HEK293T (cell line): ENCODE measurements around the gene MICU2.

Experiments
- CTCF ChIA-PET: fragments of 350-600 bp; formaldehyde crosslinking; extraction: SDS; loops from one replicate; lab custom pipeline; 2021; ENCODE audit warnings: antibody characterized with exemption, inconsistent platforms; lab: Yijun Ruan, JAX
- POLR2A ChIA-PET: fragments of 350-600 bp; formaldehyde crosslinking; extraction: SDS; loops from one replicate; lab custom pipeline; 2020; ENCODE audit warnings: antibody characterized with exemption, inconsistent platforms; lab: Yijun Ruan, JAX
- DNase-seq: peaks from one replicate; pipeline ENCODE4 v3.0.0; 2012; ENCODE audit warnings: mixed read lengths; ENCODE audit errors: extremely low spot score
- ARNT ChIP-seq: fragments of 450-650 bp; IDR thresholded peaks from 2 replicates; pipeline ENCODE4 v1.6.1; 2017; ENCODE audit warnings: mild to moderate bottlenecking
- BHLHE40 ChIP-seq: fragments of 450-650 bp; IDR thresholded peaks from 2 replicates; pipeline ENCODE4 v1.6.1; 2016; ENCODE audit warnings: mild to moderate bottlenecking, moderate library complexity, borderline replicate concordance
- CTBP1 ChIP-seq: fragments of 450-650 bp; IDR thresholded peaks from 2 replicates; pipeline ENCODE4 v1.6.1; 2016; ENCODE audit warnings: borderline replicate concordance
- ELF4 ChIP-seq: fragments of 450-650 bp; IDR thresholded peaks from 2 replicates; pipeline ENCODE4 v1.6.1; 2017; ENCODE audit warnings: antibody characterized with exemption
- FOXA1 ChIP-seq: fragments of 450-650 bp; IDR thresholded peaks from 2 replicates; pipeline ENCODE4 v1.6.1; 2016; ENCODE audit warnings: mild to moderate bottlenecking
- FOXK2 ChIP-seq: fragments of 450-650 bp; IDR thresholded peaks from 2 replicates; pipeline ENCODE4 v1.6.1; 2016; ENCODE audit warnings: mild to moderate bottlenecking
- FOXM1 ChIP-seq: fragments of 450-650 bp; IDR thresholded peaks from 2 replicates; pipeline ENCODE4 v1.6.1; 2017; ENCODE audit warnings: mild to moderate bottlenecking, borderline replicate concordance
- HDGF ChIP-seq: fragments of 450-650 bp; IDR thresholded peaks from 2 replicates; pipeline ENCODE4 v1.6.1; 2017; ENCODE audit warnings: antibody characterized with exemption, borderline replicate concordance
- L3MBTL2 ChIP-seq: fragments of 450-650 bp; conservative IDR thresholded peaks from 2 replicates; pipeline ENCODE4 v1.6.1; 2016; ENCODE audit warnings: mild to moderate bottlenecking
- LEF1 ChIP-seq: fragments of 450-650 bp; IDR thresholded peaks from 2 replicates; pipeline ENCODE4 v1.6.1; 2017; ENCODE audit warnings: mild to moderate bottlenecking, borderline replicate concordance
- NFRKB ChIP-seq: fragments of 450-650 bp; IDR thresholded peaks from 2 replicates; pipeline ENCODE4 v1.6.1; 2016; ENCODE audit warnings: mild to moderate bottlenecking, moderate library complexity
- SP1 ChIP-seq: fragments of 450-650 bp; IDR thresholded peaks from 2 replicates; pipeline ENCODE4 v1.6.1; 2017
- SUZ12 ChIP-seq: fragments of 450-650 bp; IDR thresholded peaks from 2 replicates; pipeline ENCODE4 v1.6.1; 2016; ENCODE audit warnings: mild to moderate bottlenecking
- TARDBP ChIP-seq: fragments of 450-650 bp; IDR thresholded peaks from 2 replicates; pipeline ENCODE4 v1.6.1; 2016
- ZNF384 ChIP-seq: fragments of 450-650 bp; IDR thresholded peaks from 2 replicates; pipeline ENCODE4 v1.6.1; 2016
- TF ChIP-seq, protein P1 (sequence below): fragments of 450-650 bp; IDR thresholded peaks from 2 replicates; pipeline ENCODE4 v1.6.1; 2016

MICU2 gene

DNA sequence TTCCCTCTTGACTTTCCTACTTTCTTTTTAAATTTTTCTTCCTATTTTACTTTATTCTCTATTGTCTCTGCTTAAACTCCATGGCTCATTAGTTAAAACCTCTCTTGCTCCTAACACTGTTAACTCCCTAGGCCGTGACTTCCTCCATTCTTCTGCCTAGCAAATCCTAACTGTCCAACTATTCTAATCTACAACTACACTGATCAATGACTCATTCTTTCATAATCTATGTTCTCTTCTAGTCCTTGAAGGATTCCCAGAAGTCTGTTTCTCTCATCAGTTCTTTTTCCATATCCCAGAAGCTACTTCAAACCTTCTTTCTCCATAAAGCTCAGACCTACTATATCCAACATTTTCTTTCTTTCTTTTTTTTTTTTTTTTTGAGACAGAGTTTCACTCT, 66.9 kb downstream of the MICU2 start:
- ChIA-PET POLR2A (no interaction called here), CTCF (no interaction called here)
- TF ChIP-seq NFRKB = no peak
- no peak for DNase-seq

DNA sequence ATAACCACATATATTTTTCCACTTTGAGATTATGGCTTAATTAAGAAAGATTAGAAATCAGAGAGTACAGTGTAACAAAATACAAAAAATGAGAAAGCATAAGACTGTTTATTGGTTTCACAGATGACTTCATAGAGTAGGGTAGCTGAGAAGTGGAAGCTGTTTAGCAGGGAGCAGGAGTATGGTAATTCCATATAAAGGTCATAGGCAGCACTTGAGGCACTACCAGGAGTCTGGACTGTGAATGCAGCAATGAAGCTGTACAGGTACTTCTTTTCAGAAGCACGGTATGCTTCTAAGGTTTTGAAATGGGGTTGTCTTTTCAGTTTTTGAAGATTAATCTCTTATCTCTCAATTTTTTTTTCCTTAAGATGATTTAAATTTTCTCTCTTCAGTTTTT, 69.2 kb downstream of the MICU2 start:
- no peak for DNase-seq
- POLR2A ChIA-PET = no interaction called here
- TF ChIP-seq L3MBTL2 = no peak
- no peak for TF ChIP-seq BHLHE40
- no peak for TF ChIP-seq LEF1
- no peak for TF ChIP-seq HDGF
- TF ChIP-seq FOXM1 = no peak
- TF ChIP-seq TARDBP = no peak
- no peak for TF ChIP-seq FOXA1
- TF ChIP-seq ARNT = no peak
- no peak for TF ChIP-seq ZNF384
- TF ChIP-seq SUZ12 = no peak
- TF ChIP-seq, protein P1, sequence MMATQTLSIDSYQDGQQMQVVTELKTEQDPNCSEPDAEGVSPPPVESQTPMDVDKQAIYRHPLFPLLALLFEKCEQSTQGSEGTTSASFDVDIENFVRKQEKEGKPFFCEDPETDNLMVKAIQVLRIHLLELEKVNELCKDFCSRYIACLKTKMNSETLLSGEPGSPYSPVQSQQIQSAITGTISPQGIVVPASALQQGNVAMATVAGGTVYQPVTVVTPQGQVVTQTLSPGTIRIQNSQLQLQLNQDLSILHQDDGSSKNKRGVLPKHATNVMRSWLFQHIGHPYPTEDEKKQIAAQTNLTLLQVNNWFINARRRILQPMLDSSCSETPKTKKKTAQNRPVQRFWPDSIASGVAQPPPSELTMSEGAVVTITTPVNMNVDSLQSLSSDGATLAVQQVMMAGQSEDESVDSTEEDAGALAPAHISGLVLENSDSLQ = no peak
- no peak for TF ChIP-seq ELF4
- TF ChIP-seq NFRKB = no peak
- no peak for TF ChIP-seq SP1
- no peak for TF ChIP-seq CTBP1
- CTCF ChIA-PET = no interaction called here

DNA sequence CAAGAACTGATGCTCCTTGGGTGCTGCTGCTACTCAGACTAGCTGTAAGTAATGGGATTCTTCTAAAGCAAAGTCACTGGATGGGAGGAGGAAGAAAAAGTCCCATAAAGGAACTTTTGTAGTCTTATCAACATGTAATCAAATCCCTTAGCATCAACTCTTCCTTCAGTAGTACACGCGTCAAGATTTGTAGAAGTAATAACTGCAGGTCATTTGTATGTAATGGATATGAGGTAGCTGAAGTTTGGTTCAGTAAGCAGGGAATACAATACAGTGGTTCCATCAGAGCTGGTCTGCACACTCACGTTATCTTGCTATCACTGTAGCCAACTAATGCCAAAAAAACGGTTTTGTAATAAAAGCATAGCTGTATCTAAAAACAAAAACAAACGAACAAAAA, 72.5 kb downstream of the MICU2 start:
- no peak for TF ChIP-seq FOXM1
- TF ChIP-seq BHLHE40 = no peak
- no peak for TF ChIP-seq SP1
- TF ChIP-seq FOXA1 = no peak
- no peak for TF ChIP-seq TARDBP
- TF ChIP-seq ELF4 = no peak
- no peak for TF ChIP-seq ZNF384
- no peak for TF ChIP-seq CTBP1
- no peak for TF ChIP-seq L3MBTL2
- no peak for TF ChIP-seq ARNT
- TF ChIP-seq LEF1 = no peak
- TF ChIP-seq NFRKB = no peak
- TF ChIP-seq, protein P1 = no peak
- no peak for TF ChIP-seq SUZ12
- TF ChIP-seq HDGF = no peak
- TF ChIP-seq FOXK2 = no peak
- ChIA-PET CTCF (no interaction called here), POLR2A (no interaction called here)
- DNase-seq = no peak

DNA sequence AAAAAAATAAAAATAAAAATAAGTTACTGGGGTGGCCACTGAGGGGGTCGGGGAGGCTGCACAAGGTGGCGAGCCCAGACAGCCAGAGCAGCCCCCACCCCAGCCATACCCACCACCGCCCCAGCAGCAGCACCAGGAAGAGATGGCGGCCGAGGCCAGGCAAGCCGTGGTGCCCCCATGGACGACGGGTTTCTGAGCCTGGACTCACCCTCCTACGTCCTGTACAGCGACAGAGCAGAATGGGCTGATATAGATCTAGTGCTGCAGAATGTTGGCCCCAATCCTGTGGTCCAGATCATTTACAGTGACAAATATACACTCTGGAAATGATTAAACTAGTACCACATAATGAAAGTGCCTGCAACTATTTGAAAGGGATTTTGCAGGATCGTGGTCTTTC, 73.3 kb downstream of the MICU2 start:
- TF ChIP-seq ELF4 = no peak
- no peak for TF ChIP-seq TARDBP
- TF ChIP-seq FOXK2 = no peak
- ChIA-PET POLR2A (no interaction called here), CTCF (no interaction called here)
- no peak for DNase-seq

DNA sequence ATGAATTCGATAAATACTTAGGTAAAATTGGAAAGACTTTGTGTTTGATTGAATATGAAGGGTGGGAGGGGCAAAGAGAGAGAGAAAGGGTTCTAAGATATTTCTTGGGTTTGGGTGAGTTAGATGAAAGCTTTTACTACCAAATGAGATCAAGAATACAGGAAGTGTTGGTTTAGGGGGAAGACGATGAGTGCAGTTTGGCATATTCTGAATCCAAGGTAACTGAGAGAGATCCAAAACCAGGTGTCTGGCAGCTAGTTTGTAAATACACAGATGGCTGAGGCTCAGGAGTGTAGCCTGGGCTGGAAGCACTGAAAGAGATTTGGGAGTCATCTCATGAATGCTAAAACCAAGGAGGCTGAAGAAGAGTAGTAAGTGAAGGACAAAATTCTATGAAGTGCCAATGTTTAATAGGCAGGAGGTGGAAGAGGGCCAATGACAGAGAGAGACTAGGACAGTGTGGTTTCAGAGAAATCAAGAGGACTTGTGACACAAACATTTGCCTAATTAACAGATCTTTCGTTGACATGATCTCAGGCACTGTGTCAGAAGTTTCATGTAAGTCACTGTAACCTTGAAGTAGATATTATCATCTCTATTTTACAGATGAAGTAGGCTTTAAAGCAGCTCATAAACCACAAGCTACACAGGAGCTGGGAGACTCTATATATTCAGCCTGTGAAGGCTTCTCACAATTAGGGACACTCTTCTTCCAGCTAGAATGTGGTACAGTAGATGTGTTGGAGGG, 74.7 kb downstream of the MICU2 start:
- ChIA-PET CTCF (no interaction called here), POLR2A (no interaction called here)
- TF ChIP-seq FOXA1 (no peak), LEF1 (no peak), HDGF (no peak), SUZ12 (no peak), FOXK2 (no peak), ZNF384 (no peak), SP1 (no peak), CTBP1 (no peak), BHLHE40 (no peak), L3MBTL2 (no peak), ELF4 (no peak), TARDBP (no peak), FOXM1 (no peak), NFRKB (no peak), ARNT (no peak)
- TF ChIP-seq, protein P1 = no peak
- DNase-seq = no peak

DNA sequence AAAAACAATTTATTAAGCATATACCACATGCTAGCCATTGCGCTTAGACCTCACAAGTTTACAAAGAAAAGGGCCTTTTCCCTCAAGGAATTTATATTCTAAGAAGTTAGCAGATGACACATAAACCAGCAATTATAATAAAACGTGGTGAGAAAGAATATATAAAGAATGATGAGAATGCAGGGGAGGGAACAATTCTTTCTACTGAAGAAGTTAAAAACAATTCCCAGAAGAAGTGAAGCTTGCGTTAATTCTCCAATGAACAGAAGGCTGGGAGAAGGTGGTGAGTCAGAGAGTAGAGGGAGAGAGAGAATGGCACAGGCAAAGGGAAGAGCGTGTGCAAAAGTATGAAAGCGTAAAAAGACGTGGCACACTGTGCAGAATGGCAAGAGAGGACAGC, 75.4 kb downstream of the MICU2 start:
- ChIA-PET CTCF (no interaction called here), POLR2A (no interaction called here)
- no peak for TF ChIP-seq FOXM1
- no peak for TF ChIP-seq BHLHE40
- no peak for TF ChIP-seq TARDBP
- TF ChIP-seq FOXA1 = no peak
- TF ChIP-seq LEF1 = no peak
- TF ChIP-seq HDGF = no peak
- TF ChIP-seq ZNF384 = no peak
- TF ChIP-seq ARNT = no peak
- no peak for TF ChIP-seq CTBP1
- TF ChIP-seq NFRKB = no peak
- TF ChIP-seq SUZ12 = no peak
- TF ChIP-seq FOXK2 = no peak
- TF ChIP-seq SP1 = no peak
- TF ChIP-seq L3MBTL2 = no peak
- no peak for TF ChIP-seq ELF4
- TF ChIP-seq, protein P1 = no peak
- no peak for DNase-seq
